PC-3 (cell line): ENCODE measurements around the gene TEAD1.

Experiments
- EZH2 ChIP-seq: fragments of 300-600 bp; sonication (generic); IDR thresholded peaks from one replicate; pipeline ENCODE4 v1.6.1; 2017; ENCODE audit warnings: antibody characterized with exemption, mild to moderate bottlenecking, low read length; ENCODE audit not compliant: unreplicated experiment
- TF ChIP-seq, protein P1 (sequence below): fragments of 300-600 bp; sonication (generic); conservative IDR thresholded peaks from 2 replicates; pipeline ENCODE4 v1.5.1; 2017; ENCODE audit warnings: antibody characterized with exemption, low read depth, mild to moderate bottlenecking, low read length

DNA sequence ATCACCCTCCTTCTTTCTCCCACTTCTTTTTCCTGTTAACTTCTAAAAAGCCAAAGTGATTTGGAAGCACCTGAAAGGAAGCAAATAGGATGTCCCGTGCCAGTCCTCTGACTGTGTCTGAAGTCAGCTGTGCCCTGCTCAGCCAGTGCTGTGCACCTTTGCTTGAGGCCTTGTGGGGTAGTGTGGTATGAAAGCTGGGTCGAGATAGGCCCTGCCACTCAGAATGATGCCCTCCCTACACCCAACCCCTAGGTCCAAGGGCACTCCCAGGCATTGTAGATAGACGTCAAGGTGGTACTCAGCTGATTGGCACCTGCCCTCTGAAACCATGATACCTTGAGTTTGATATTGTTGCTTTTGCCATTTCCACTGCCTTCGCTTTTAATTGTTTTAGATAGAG lies 251.3 kb downstream of the TEAD1 start:
- TF ChIP-seq, protein P1, sequence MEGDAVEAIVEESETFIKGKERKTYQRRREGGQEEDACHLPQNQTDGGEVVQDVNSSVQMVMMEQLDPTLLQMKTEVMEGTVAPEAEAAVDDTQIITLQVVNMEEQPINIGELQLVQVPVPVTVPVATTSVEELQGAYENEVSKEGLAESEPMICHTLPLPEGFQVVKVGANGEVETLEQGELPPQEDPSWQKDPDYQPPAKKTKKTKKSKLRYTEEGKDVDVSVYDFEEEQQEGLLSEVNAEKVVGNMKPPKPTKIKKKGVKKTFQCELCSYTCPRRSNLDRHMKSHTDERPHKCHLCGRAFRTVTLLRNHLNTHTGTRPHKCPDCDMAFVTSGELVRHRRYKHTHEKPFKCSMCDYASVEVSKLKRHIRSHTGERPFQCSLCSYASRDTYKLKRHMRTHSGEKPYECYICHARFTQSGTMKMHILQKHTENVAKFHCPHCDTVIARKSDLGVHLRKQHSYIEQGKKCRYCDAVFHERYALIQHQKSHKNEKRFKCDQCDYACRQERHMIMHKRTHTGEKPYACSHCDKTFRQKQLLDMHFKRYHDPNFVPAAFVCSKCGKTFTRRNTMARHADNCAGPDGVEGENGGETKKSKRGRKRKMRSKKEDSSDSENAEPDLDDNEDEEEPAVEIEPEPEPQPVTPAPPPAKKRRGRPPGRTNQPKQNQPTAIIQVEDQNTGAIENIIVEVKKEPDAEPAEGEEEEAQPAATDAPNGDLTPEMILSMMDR = no peak
- no peak for TF ChIP-seq EZH2
